Kidney tubule cell (primary cell): ENCODE results near the gene C2CD2.
A peak's percentile ranks its signal among the peaks of the same experiment; 100 is the strongest.

ENCODE experiments used
- DNase-seq: peaks from one replicate; pipeline ENCODE4 v3.0.0-alpha.2; 2018; ENCODE audit warnings: low spot score

Gene C2CD2

GRCh38 chr21:41933313-41934079, 20.3 kb downstream of the C2CD2 start:
- peak; percentile 11 for DNase-seq

GRCh38 chr21:41932576-41933312, 21.1 kb downstream of the C2CD2 start:
- DNase-seq = peak; percentile 92

- DNase-seq = peak; percentile 97
Observed at GRCh38 chr21:41932191-41932575, 21.6 kb downstream of the C2CD2 start.

GRCh38 chr21:41931041-41931451, 22.8 kb downstream of the C2CD2 start:
- peak; percentile 59 for DNase-seq

GRCh38 chr21:41929248-41929647, 24.6 kb downstream of the C2CD2 start:
- DNase-seq = no peak

- no peak for DNase-seq
Observed at GRCh38 chr21:41928621-41929220, 25.1 kb downstream of the C2CD2 start.

- no peak for DNase-seq
Observed at GRCh38 chr21:41927727-41928409, 25.9 kb downstream of the C2CD2 start.

GRCh38 chr21:41926807-41927171, 27.0 kb downstream of the C2CD2 start:
- no peak for DNase-seq

GRCh38 chr21:41926117-41926806, 27.6 kb downstream of the C2CD2 start:
- DNase-seq = peak; percentile 59

GRCh38 chr21:41925767-41926116, 28.1 kb downstream of the C2CD2 start:
- no peak for DNase-seq

GRCh38 chr21:41924368-41924754, 29.5 kb downstream of the C2CD2 start:
- no peak for DNase-seq

GRCh38 chr21:41923631-41924367, 30.0 kb downstream of the C2CD2 start:
- DNase-seq = no peak

- DNase-seq = no peak
Observed at GRCh38 chr21:41923186-41923585, 30.6 kb downstream of the C2CD2 start.

- DNase-seq = no peak
Observed at GRCh38 chr21:41921021-41921420, 32.8 kb downstream of the C2CD2 start.

- DNase-seq = no peak
Observed at GRCh38 chr21:41920476-41920875, 33.3 kb downstream of the C2CD2 start.

GRCh38 chr21:41919666-41920398, 34.0 kb downstream of the C2CD2 start:
- DNase-seq = no peak

- DNase-seq = no peak
Observed at GRCh38 chr21:41918561-41919358, 35.1 kb downstream of the C2CD2 start.

- DNase-seq = no peak
Observed at GRCh38 chr21:41917531-41917930, 36.3 kb downstream of the C2CD2 start.

- DNase-seq = no peak
Observed at GRCh38 chr21:41916888-41917433, 36.9 kb downstream of the C2CD2 start.

- DNase-seq = no peak
Observed at GRCh38 chr21:41914965-41915364, 38.9 kb downstream of the C2CD2 start.
